22Rv1 (cell line): ENCODE data around the gene SGSM2.
A peak's percentile ranks its signal among the peaks of the same experiment; 100 is the strongest.

Experiments used
- H3K27ac ChIP-seq: fragments of 450-650 bp; 2 replicates; pipeline ENCODE4 v1.5.1; 2017
- CTCF ChIP-seq: fragments of 450-650 bp; IDR thresholded peaks from 2 replicates; pipeline ENCODE4 v1.5.1; 2017; ENCODE audit warnings: mild to moderate bottlenecking
- ZFX ChIP-seq: fragments of 450-650 bp; IDR thresholded peaks from 2 replicates; pipeline ENCODE4 v1.6.1; 2017; ENCODE audit warnings: antibody characterized with exemption, borderline replicate concordance

Gene SGSM2

GRCh38 chr17:2362881-2363280, 25.6 kb downstream of the SGSM2 start:
- TF ChIP-seq CTCF (no peak), ZFX (no peak)
- no peak overlapping the region for H3K27ac ChIP-seq

GRCh38 chr17:2363318-2363717, 26.0 kb downstream of the SGSM2 start:
- TF ChIP-seq ZFX (no peak), CTCF (no peak)
- no peak overlapping the region for H3K27ac ChIP-seq

GRCh38 chr17:2363851-2364762, 26.8 kb downstream of the SGSM2 start:
- no peak overlapping the region for H3K27ac ChIP-seq
- TF ChIP-seq ZFX (no peak), CTCF (no peak)

DNA sequence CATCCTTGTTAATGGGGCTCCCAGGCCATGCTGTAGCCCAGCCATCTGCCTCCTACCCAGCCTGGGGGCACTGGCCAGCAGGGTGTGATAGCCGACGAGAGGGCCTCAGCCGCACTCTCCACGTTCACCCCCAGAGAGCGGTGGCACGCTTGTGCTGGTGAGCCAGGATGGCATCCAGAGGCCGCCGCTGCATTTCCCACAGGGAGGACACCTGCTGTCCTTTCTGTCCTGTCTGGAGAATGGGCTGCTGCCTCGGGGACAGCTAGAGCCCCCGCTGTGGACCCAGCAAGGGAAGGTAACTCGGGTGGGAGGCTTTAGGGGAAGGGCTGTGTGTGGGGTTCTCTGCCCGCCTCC, 27.4 kb downstream of the SGSM2 start:
- TF ChIP-seq CTCF (no peak), ZFX (no peak)
- H3K27ac ChIP-seq, result no peak overlapping the region

DNA sequence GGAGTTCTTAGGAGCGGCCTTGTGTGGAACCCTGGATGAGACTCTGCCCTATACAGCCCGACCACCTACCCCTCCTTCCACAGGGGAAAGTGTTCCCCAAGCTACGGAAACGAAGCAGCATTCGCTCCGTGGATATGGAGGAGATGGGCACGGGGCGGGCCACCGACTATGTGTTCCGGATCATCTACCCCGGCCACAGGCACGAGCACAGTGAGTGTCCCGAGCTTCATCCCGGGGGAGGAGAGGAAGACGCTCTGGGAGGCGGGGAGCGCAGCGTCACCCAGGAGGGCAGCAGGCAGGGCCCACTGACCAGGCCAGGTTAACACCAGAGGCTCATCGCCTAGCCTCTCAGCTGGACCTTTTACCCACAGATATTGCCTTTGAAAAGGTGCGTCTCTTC, 27.8 kb downstream of the SGSM2 start:
- no peak overlapping the region for H3K27ac ChIP-seq
- TF ChIP-seq CTCF, result no peak
- TF ChIP-seq ZFX, result no peak

GRCh38 chr17:2366747-2367494, 29.6 kb downstream of the SGSM2 start:
- H3K27ac ChIP-seq, result no peak overlapping the region
- TF ChIP-seq ZFX, result no peak
- 0 out of 2 replicates have a peak, but pooled peaks have one; percentile 11 for TF ChIP-seq CTCF

DNA sequence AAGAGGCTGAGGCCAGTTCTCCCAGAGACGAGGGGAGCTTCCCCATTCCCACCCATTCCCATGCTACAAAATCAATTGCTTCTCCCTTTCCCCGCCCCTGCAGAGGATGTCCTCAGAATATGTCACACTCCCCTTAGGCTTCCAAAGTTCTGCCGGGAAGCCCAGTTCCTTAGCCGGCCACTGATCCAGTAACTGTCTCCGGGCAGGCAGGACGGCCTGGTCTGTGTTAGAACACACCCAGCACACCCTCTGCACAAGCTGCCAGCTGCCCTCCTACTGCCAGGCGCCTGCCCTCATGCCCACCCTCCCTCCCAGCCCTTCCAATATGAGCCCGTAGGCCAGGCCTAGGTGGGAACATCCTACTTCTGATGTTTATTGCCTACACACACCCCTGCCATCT, 31.1 kb downstream of the SGSM2 start:
- TF ChIP-seq CTCF (no peak), ZFX (no peak)
- no peak overlapping the region for H3K27ac ChIP-seq
